GM18520 (cell line): ENCODE data around the gene IGIP.
A peak's percentile ranks its signal among the peaks of the same experiment; 100 is the strongest.
"Not testable (repeated sequence)": the region's sequence is repeated elsewhere in the genome, so short reads cannot be mapped to it uniquely, and the experiment has no call there.

Experiments
- ATAC-seq: cut with Tn5 transposase; IDR thresholded peaks from one replicate; pipeline ENCODE4 v1.9.1; 2021; ENCODE audit not compliant: unreplicated experiment

The IGIP gene

DNA sequence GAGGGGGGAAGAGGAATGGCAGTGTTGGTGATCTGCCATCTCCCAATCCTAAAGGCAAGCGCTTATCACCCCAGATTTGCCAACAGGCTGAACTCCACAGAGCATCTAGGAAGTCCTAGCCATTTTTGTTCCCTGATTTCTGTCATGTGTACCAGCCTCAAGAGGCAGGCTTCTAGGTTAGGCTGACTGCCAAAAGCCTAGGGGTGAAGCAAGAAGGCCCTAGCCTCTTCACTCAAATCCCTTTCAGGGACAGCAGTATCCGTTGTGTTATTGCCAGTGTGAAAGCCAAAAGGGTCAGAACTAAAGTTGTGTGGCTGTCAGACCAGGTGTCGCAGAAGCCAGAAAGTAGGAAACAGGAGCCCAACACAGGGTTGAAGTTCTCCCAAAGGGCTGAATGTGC, 14.7 kb downstream of the IGIP start:
- ATAC-seq = no peak

GRCh38 chr5:140141241-140141640, 15.5 kb downstream of the IGIP start:
- no peak for ATAC-seq

- no peak for ATAC-seq
Measured at GRCh38 chr5:140142246-140142645, 16.5 kb downstream of the IGIP start.

GRCh38 chr5:140142856-140143255, 17.1 kb downstream of the IGIP start:
- ATAC-seq = no peak

GRCh38 chr5:140143521-140144258, 18.0 kb downstream of the IGIP start:
- ATAC-seq = no peak

- no peak for ATAC-seq
Measured at GRCh38 chr5:140145256-140145655, 19.5 kb downstream of the IGIP start.

DNA sequence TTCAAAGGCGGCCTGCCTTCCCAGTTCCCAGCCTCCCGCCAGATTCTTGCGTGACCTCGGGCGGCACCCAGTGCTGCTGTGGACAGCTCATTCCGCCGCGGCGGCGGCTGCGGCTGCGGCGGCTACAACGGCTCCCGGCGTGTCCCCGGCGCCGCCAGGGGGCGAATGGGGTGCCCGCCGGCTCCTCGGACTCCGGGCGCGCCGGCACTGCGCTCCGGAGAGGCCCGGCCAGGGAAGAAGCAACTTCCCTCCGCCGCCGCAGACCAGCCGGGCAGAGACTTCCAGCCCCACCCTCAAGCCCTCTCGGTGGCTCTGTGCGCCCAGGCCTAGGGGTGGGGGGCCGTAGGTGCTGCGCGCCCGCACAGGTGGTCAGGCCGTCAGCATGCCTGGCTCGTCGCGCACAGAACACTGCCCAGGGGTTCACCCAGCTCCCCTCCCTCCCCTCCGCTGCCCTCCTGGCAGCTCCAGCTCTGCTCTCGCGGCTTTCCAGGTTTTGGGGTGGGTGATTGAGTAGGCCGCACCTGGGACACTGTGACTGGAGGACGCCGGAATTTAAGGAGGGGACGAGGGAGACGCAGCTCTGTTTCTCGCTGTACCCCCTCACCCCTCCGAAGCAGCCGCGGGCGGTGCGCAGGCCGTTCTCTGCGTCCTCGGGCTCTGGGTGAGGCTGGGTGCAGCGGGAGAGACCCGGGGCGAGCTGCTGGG, 20.2 kb downstream of the IGIP start:
- no peak for ATAC-seq

DNA sequence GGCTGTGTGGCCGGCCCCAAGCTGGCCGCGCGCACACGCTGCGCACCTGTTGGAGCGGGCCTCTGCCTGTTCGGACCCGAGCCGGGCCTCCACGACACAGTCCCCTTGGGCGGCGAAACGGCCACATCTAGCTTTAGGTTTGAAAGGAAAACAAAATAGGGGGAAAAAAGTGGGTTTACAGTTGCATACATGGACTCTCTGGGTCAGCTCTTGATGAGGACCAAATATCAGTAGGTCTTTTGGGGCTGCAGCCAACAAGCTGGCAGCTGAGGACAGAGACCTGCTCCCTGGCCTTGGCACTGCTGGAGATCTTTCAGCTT, 20.7 kb downstream of the IGIP start:
- no peak for ATAC-seq

DNA sequence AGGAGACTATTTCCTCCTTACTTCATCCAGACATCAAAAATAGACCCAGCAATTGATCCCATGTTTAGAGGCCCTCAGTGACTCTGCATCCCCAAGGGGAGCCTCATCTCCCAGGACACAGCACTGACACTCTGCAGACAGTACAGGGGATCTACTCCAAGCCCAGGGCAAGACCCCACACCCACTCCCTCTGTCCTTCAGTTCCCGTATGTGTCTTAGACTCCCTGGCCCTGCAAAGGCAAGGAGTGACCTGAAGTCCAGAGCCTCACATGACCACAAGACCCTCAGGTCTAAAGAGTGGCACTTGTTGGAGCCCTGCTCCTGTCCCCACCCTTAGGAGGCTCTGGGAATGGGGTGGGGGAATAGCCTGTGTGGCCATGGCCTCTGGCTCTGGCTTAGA, 21.7 kb downstream of the IGIP start:
- ATAC-seq = no peak

DNA sequence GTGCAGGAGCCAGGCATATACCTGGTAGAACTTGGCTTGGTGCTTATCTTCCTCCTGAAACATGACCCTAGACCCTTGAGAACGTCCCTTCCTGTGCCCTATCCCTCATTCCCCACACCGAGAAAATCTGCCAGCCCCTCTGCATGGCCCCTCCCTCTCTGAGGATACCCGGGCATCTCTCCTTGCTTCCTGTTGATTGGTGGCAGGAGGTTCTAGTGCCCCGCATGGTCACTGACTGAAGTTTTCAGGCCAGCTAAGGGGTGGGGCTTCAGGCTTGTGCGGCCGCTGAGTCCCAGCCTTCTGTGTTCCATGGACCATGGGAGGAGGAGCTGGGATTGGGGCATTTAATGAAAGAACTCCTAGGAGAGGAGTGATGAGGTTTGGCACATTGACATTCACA, 22.8 kb downstream of the IGIP start:
- ATAC-seq = no peak

DNA sequence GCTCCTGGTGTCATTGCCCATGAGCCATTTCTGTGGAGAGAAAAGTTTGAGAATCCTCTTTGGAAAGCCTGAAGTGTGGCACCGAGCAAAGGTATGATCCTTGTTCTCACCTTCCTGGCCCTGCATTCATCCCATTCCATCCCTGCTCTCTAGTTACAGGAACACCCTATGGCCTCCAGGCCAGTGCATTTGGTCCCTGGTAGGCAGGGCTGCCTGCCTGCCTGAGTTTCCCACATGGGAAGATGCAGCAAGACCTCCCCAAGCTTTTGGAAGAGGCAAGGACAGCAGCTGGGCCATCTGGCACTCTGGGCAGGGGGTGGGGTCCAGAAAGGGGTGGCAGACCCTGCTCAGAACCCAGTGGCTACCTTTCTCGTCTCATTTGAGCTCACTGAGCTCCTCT, 24.5 kb downstream of the IGIP start:
- no peak for ATAC-seq

DNA sequence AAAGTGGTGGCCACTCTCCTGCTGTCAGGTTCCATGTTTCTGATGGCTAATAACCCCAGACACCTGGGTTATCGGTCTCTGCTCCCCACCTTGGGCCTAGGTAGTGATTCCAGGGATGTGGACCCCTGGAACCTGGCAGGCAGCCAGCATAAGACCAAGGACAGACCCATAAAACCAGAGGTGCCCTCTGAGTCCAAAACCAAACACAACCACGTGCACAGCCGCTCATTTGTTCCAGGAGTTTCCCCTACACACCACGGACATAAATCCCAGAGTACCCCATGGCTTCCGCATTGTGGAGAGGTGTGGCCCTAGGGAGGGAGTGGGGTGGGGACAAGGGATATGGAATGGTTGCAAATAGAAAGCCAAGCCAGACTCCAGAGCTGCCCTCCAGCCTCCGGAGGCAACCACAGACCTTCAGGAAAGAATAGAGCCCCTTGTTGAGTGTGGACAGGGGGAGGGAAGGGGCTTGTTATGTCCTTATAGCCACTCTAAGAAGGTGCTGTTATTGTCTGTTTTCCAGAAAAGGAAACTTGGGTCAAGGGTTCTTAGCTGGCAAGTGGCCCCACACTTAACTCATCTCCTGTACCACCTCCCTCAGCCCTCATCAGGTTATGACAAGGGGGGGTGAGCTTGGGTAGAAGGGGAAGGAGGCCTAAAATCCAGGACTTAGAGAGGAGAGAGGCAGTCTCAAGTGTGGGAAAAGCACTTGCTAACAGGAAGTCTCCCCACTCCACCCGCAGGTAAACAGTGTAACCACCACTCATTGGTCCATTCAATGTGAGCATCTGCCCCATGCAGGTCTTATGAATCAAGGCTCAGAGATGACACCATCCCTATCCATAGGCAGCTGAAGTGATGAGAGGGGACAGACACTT, 25.6 kb downstream of the IGIP start:
- no peak for ATAC-seq

GRCh38 chr5:140152022-140152999, 26.6 kb downstream of the IGIP start:
- ATAC-seq = no peak

- no peak for ATAC-seq
Measured at GRCh38 chr5:140153255-140153654, 27.5 kb downstream of the IGIP start.

DNA sequence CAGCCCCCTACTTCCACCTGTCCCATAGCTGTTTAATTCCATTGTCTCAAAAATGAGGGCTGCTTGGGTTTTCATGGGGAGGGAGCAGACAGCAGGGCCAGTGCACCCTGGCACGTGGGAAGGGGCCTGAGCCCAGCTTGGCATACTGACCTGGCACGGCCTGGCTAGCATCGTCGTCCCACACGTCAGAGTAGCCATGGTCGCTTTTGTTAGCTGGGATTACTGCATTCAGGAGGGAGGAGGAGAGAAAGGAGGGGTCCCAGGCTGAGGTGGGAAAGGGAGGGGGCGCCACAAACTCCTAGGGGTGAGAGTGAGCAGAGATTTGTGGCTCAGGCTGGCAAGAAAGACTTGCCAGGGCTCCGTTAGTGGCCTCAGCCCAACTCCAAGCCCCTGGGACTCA, 28.2 kb downstream of the IGIP start:
- ATAC-seq = no peak

GRCh38 chr5:140154710-140155381, 29.1 kb downstream of the IGIP start:
- ATAC-seq = not testable (repeated sequence)

- ATAC-seq = peak; percentile 82
Measured at GRCh38 chr5:140157032-140157781, 31.5 kb downstream of the IGIP start.

DNA sequence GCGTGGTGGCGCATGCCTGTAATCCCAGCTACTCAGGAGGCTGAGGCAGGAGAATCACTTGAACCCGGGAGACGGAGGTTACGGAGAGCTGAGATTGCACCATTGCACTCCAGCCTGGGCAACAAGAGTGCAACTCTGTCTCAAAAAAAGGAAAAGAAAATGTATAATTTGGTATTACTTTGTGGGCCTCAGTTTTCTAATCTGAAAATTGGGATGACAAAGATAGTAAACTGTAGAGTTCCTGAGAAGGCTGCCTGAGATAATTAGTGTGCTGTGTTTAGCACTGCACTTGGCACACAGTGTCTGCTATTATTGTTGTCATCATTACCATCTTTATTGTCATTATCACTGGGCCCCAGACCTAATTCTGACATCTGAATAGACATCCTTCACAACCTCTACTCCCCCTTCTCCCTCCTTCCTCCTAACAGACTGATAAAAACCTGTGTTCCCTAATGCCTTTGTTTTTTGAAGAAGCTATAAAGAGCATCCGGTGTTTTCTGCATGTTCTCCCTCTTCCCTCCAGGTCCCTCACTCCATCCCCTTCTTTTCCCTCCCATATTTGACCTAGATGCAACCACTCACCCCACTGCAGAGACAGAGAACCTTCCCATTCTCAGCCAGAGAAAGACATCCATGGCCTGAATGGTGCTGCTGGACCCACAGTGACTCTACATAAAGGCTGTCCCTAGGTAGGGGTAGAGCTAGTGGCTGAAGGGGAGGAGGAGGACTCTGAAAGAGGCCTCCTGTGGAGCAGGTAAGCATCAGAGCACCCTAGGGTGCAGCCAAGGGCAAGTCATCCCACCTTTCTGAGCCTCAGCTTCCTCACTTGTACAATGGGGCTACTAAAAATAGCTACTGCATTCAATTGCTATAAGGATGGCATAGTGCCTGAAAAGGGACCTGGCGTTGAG, 33.5 kb downstream of the IGIP start:
- ATAC-seq = no peak
